Measurements from ENCODE around the gene CMC1. TPM values are rescaled to one million over a fixed set of nuclear protein-coding genes. Genes with fewer than 3 reads are reported as not detected.

CMC1 gene
- total RNA-seq, 1 donor from 2014 or later = 8.9 TPM

GRCh38 chr3:28348265-28348628 is 106.8 kb downstream of the CMC1 start:
- Mint-ChIP-seq H3K4me1 (ENCODE audit: unreplicated experiment) (peaks cover 19% of the 10 kb centered on the region), H3K4me3 (ENCODE audit: unreplicated experiment) (peak overlapping the region; percentile 97), H3K27ac (ENCODE audit: unreplicated experiment) (peak overlapping the region; percentile 99), H3K27me3 (ENCODE audit: unreplicated experiment) (peaks cover 4% of the 10 kb centered on the region), H3K9me3 (ENCODE audit: unreplicated experiment) (no peaks in the 10 kb centered on the region), H3K36me3 (ENCODE audit: low read depth, unreplicated experiment) (no peaks in the 10 kb centered on the region)
- DNase-seq (ENCODE audit: low spot score) = no peak
- TF ChIP-seq CTCF (IDR thresholded peaks at IDR 0.05; ENCODE audit: unreplicated experiment) = no peak

GRCh38 chr3:28348629-28349468 is 107.4 kb downstream of the CMC1 start, which contains the start of the genes AZI2 and ZCWPW2:
Gene AZI2, minus strand, starts transcription at chr3:28348824. Its CDS starts 8,207 bp downstream, at chr3:28340617.
Gene ZCWPW2, plus strand, starts transcription at chr3:28348721. Its CDS starts 64,348 bp downstream, at chr3:28413069.
- peak; percentile 93 for DNase-seq (ENCODE audit: low spot score)
- peaks cover 4% of the 10 kb centered on the region for H3K27me3 Mint-ChIP-seq (ENCODE audit: unreplicated experiment)
- TF ChIP-seq CTCF (IDR thresholded peaks at IDR 0.05; ENCODE audit: unreplicated experiment) = no peak
- H3K4me3 Mint-ChIP-seq (ENCODE audit: unreplicated experiment) = peak within 1 kb of the TSS; percentile 97
- peak within 1 kb of the TSS; percentile 99 for H3K27ac Mint-ChIP-seq (ENCODE audit: unreplicated experiment)
- peaks cover 5% of the 10 kb centered on the region for H3K36me3 Mint-ChIP-seq (ENCODE audit: low read depth, unreplicated experiment)
- no peaks in the 10 kb centered on the region for H3K9me3 Mint-ChIP-seq (ENCODE audit: unreplicated experiment)
- H3K4me1 Mint-ChIP-seq (ENCODE audit: unreplicated experiment) = peaks cover 19% of the 10 kb centered on the region

GRCh38 chr3:28349469-28350000 is 108.1 kb downstream of the CMC1 start:
- no peak for TF ChIP-seq CTCF (IDR thresholded peaks at IDR 0.05; ENCODE audit: unreplicated experiment)
- Mint-ChIP-seq H3K27me3 (ENCODE audit: unreplicated experiment) (peaks cover 4% of the 10 kb centered on the region), H3K27ac (ENCODE audit: unreplicated experiment) (peak overlapping the region; percentile 99), H3K9me3 (ENCODE audit: unreplicated experiment) (no peaks in the 10 kb centered on the region), H3K4me3 (ENCODE audit: unreplicated experiment) (peak overlapping the region; percentile 97), H3K4me1 (ENCODE audit: unreplicated experiment) (peaks cover 19% of the 10 kb centered on the region), H3K36me3 (ENCODE audit: low read depth, unreplicated experiment) (peaks cover 8% of the 10 kb centered on the region)
- DNase-seq (ENCODE audit: low spot score) = no peak

Other genes with a start within 250 kb of the CMC1 start
- 0.80 TPM for gene ZCWPW2, start 107.1 kb downstream of the CMC1 start, total RNA-seq (ENCODE audit: unreplicated experiment)
- gene AZI2, start 107.2 kb downstream of the CMC1 start, total RNA-seq (ENCODE audit: unreplicated experiment) = 50.2 TPM